Activated naive CD4-positive, alpha-beta T cell (primary cell): Measurements from ENCODE around the gene EDN2.

Experiments used
- DNase-seq, 4 experiments: peaks; one replicate each; lab custom pipeline; 2025; lab: John Stamatoyannopoulos, UW

The EDN2 gene

DNA sequence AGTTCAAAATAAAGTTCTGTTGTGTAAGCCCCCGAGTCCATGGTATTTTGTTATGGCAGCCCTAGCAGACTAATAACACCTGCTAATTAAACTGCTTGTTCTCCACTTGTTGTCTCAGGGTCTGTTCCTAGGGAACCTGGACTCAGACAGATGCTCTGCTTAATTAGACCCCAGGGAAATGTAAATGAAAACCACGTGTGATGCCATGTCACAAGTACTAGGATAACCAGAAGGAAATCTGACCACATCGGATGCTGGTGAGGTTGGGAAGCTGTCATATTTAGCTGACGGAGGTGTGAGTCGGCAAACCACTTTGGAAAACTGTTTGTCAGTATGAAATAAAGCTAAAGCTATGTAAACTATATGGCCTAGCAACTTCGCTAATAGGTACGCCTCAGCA lies 19.6 kb downstream of the EDN2 start:
- DNase-seq: no peak

DNA sequence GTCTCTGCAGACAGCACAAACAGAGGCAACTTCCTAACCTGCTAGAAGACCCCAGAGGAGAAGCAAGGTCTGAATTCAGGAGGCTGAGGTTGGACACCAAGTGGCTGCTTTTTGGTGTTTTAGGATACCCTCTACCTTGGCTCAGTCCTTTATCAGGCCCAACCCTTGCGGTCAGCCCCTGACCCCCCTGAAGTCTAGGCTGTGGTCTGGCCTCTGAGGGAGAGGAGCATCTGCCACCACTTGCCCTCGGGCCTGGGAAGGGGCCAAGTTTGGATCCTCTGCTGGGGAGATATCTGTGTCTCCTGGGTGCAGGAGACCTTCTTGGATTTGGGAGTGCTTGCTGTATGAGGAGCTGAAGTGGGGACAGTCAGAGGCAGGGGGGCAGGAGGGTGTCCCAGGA lies 21.0 kb downstream of the EDN2 start:
- no peak for DNase-seq

DNA sequence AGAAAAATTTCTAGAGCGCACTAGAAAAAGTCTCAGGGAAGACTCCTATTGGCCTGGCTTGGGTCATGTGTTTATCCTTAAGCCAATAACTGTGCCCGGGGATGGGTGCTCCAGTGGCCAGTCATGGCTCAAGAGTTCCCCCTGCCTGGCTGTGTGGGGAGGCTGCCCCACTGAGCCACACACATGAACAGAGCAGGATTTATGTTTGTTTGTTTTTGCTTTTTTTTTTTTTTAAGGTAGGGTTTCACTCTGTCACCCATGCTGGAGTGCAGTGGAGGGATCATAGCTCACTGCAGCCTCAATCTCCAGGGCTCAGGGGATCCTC lies 21.8 kb downstream of the EDN2 start:
- DNase-seq: no peak

DNA sequence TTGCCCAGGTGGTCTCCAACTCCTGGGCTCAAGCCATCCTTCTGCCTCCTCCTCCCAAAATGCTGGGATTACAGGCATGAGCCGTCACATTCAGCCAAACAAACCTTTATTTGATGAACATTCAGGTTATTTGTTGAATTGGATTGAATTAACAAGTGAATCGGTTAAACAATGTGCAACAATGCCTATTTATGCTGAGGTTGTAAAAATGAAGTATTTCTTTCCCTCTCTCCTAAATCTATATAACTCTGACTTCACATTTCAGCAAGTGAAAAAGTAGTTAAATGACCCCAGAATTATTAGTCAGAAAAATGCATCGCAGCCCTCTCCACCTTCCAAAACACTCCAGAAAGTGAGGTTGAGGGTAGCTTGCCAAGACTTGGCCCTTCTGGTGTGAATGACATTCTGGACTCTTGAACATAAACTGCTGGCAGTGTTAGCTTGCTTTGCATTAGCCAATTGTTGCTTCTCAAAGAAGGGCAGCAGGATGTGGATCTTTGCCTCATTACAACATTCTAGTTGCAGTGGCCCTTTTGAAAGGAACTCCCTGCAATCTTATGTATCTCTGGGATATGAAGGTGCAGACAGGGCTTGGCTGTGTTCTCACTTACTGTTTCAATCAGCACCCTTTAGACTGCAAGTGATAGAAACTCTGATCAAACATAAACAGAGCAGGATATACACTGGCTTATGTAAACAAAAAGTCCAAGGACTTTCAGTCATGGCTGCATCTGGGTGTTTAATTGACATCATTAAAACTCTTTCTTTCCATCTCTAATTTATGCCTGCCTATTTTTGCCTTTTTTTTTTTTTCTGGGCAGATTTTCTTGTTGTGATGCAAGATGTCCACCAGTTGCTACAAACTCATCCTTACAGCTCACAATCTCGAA lies 22.4 kb downstream of the EDN2 start:
- DNase-seq: no peak

DNA sequence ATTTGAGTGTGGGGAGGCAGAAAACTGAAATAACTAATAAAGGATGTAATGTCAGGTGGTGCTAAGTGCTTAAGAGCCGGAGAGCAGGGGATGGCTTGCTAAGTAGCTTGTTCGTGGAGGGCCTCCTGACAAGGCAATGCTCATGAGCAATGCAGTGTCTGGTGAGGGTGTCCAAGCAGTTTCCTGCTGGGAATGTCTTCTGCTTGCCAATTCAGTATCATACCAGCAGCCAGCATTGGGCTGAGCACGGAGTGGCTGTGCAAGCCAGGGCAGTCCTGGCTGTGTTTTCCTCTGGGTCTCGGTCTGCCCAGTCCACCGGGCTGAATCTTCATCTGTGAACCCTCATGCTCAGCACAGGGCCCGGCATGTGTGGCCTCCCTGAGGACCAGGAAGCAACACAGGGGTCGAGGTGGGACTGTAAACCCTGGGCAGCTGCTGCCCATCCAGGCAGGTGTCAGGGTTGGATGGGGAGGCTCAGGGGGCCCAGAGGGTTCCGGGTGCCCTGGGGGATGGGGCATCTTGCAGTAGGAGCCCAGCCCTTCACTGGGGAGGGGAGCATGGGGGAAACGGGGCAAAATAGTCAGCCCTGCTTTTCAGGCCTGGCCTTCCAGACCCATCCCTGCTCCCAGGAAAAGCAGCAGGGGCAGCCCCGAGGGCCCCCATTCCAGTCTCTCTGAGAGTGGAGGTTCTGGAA lies 27.5 kb downstream of the EDN2 start:
- no peak for DNase-seq

DNA sequence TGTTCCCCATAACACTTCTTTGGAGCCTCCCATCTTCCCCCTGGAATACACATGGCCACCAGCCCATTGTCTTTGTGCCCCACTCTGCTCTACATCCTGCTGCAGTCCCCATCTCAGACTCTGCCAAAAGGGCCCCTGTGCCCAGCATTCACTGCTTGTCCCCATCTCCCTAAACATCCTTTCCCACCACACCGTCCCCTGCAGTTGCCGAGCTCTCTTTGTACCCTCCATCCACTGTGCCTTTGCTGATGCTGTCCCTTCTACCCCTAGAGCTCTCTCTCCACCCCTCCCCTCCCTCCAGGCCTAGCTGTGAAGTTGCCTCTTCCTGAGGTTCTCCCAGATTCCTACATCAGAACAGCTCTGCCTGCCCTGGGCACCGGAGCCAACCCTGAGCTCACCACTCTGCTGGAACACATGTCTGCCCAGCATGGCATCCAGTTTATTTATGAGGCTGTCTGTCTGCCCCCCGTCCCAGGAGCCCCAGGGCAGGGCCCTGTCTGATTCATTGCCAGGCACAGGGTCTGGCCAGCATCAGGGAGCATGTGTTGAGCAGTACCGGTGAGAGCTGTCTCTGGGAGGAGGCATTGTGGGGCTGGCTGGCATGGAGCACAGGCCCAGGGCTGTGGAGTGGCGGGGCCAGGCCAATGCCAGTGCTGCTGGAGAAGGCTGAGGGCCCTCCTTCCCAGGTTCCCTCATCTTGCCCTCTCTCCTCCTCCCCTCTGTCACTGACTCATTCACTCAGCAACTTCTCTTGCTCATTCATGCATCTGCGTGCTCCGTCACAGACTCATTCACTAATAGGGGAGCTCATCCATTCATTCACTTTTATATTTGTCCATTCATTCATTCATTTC lies 28.8 kb downstream of the EDN2 start:
- no peak for DNase-seq

DNA sequence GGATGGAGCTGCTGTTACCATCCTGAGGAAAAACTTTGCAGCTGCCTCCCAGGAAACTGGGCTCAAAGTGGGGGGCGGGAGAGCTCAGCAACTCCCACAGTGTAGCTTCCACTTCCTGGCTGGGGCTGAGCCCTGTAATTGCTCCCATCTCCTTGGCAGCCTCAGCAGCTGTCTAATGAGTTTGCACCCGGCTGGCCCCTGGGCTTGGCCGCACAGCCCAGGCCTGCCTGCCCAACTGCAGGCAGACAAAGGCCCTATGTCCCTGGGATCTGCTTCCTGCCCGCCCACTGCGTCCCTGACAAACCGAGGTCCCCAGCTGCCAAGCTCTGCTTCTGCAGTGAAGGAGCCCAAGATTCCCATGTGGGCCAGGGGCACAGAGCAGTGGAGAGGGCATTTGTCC lies 30.1 kb downstream of the EDN2 start:
- no peak for DNase-seq

DNA sequence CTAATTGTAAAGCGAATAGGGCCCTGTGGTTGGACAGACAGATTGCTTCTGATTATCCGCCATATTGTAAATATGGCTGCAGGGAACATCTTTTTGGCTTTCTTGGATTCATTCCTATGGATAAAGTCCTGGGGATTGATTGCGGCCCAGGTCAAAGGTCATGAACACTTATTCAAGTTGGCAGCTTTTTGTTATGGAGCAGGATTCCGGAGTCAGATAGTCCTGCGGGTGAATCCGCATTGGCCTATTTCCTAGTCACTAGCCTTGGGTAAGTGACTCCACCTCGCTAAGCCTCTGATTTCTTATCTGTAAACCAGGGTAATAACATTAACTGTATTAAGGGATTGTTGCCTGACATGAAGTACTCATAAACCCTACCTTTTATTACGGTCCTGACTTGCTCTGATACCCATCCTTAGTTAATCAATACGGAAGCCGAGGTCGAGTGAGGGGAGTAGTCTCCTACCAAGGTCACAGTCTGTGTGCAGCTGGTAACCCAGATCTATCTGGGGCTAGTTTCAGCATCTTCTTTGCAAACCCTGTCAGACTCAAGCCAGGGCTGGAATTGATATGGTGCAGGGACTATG lies 31.7 kb downstream of the EDN2 start:
- DNase-seq: no peak

DNA sequence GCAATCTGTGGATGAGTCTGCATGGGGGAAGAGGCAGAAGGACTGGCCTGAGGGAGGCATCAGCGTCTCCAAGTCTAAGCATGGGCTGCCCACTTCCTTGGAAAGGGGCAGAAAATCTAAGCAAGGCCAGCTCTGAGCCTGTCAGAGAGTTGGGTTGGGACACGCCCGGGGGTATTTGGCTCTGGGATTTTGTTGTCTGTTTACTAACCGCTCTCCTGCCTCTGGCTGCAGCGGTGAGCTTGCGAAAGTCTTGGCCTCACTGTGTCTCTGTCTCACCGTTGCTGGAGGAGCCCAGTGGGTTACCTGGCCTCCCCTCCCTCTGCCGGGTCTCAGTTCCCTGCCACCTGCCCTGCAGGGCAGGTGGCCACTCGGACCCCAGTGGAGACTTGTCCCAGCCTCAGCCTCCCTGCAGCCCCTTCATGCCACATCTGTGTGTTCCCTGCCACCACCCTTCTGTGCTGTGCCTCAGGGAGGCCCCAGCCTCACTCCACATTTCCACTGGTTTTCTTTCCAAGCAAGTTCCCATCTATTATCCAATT lies 33.7 kb downstream of the EDN2 start:
- DNase-seq: no peak

DNA sequence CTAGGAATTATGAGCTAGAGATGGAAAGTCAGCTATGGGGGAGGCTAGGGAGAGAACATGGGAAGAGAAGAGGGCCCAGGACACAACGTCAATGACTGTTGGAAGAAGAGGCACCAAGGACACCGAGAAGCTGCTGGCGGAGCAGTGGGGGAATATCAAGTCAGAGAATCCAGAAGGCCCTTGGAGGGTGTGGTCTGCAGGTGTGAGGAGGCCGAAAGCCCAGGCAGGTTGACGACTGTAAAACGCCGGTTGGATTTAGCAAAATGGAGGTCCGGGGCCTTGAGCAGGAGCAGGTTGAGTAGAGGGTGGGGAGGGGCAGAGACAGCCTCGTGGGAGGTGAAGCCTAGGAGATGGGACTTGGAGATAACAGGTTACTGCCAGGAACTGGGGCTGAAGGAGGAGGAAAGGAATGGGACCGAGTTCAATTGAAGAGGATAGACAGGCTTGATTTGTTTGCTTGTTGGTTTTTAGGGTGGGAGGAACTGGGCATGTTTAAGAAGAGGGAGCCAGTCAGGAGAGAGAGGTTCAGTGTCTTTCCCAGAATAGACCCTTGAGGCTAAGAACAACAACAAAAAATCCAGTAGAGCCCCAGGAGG lies 35.1 kb downstream of the EDN2 start:
- no peak for DNase-seq

DNA sequence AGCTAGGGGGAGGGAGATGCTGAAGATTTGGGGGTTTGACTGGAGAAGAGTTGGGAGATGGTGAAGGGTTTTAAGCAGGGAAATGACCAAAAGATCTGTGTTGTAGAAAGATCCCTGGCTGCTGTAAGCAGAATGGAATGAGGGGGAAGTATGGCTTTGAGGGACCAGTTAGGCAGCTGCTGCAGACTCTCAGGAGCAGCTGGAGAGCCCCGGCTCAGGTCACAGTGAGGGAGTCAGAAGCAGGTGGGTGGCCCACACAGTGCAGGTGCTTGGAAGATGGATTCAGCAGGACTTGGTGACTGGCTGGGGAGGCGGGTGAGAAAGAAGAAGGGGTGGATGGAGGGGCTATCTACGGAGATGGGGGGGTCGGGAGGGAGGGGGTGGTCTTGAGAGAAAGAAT lies 35.7 kb downstream of the EDN2 start:
- no peak for DNase-seq

DNA sequence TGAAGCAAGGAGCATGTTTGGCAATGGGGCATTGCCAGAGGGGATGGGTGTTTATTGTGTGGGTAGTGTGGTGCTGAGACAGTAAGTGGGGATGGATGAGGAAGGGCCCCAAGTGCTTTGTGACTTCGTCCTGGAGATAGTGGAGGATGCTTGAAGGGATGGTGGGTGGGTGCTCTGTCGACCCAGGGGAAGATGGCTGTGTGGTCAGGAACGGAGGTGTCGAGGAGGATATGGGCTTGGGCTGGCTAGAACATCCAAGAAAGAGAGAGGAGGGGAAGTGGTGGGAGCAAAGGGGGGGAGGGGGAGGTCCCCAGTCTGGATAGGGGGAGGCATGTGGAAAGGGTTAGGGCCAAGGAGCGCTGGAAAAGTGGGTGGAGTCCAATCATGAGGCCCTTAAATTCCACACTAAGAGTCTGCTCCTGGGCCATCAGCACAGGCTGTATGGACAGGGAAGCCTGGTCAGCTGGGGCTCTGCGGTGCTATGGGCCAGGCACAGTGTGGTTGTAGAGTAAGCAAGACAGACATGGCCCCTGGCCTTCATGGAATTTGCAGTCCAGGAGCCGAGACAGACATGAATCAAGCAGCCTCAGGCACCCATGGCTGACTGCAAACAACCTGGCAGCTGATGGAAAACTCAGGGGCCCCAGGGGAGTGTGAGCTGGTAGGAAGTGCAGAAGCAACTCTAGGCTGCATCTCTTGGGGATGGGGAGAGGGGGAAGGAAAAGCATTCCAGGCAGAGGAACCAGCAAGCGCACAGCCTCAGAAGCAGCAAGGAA lies 36.3 kb downstream of the EDN2 start:
- no peak for DNase-seq

DNA sequence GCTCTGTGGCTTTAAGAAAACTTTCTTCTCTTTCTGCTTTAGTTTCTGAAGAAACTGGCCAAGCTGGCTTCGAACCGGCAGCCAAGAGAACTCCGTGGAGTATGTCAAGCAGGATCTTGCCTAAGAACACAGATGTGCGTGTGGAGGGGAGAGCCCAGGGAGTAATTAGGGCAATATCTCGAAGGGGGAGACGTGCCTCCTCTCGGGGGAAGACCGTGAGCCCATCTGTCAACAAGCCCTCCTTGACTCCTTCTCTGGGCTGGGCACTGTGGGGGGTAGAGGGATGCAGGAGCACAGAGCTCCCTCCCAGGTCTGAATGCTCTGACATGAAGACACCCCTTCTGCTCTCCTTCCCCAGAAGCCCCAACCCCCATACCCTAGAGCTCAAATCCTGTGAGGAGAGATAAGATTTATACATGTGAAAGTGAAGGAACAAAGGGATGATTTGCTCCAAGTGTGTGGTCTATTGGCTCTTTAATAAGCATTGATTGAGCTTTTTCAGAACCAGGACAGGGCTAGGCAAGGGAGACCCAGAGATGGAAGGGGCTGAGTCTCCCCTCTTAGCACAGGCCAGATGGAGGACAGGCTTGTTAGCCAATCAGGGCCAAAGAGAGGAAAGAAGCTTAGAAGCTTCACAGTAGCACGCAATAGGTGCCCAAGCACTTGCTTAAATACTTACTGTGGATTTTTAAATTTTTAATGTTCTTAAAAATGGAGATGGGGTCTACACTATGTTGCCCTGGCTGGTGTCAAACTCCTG lies 37.5 kb downstream of the EDN2 start:
- no peak for DNase-seq

DNA sequence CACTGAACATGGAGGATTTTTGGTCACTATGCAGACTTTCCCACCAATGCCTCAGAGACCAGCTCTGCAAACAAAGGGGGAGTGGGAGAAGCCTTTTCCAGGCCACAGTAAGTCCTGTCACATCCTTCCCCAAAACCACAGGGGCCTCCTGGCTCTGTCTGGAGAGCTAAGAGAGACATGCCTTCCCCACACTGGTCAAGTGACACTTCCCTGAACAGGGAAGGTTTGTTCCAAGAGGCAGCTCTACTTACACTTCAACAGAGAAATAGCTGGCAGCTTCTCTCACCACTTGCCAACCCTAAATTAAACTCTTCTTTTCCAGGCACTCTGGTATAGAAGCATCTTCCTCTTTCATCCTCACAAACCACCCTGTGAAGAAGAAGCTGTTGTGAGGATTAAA lies 39.7 kb downstream of the EDN2 start:
- DNase-seq: no peak

DNA sequence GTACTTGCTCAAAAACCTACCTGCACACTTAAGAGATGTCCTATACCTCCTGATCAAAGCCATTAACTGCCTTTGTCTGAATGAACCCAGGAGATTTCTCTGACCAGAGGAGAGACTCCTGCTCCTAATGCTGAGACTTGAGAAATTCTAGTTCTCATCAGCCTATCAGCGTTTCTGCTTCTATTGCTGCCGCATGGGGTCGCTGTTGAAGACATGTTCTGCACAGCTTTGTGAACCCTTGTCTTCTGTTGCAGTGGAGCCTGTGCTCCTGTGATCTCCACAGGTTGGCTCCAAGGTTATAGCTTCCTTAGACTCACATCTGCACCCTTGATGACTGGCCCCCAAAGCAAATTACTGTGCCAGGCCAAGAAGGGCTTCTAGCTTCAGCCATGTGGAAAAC lies 40.2 kb downstream of the EDN2 start:
- DNase-seq: no peak

DNA sequence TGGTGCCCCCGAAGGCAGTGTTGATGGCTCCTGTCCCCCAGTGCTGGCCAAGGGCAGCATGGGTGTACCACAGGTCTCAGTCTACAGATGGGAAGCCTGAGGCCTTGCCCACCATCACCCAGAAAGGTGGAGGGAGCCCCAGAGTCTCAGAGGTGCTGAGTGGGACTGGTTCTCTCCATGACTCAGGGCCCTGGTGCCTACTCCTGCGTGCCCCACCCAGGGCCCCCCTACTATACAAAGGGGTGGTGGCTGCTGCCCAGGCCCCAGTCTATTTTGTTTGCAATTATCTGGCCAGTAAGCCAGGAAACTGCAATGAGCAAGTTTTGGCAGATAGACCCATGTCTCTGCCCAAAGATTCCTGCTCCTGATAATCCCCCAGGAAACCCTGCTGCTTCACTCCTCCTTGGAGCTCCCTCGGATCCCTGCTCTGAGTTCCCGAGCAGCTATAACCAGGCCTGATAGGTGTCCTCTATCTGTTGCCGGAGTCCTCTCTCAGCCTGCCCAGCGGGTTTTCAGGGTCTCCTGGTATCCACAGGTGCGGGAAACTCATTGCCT lies 41.7 kb downstream of the EDN2 start:
- DNase-seq: no peak

DNA sequence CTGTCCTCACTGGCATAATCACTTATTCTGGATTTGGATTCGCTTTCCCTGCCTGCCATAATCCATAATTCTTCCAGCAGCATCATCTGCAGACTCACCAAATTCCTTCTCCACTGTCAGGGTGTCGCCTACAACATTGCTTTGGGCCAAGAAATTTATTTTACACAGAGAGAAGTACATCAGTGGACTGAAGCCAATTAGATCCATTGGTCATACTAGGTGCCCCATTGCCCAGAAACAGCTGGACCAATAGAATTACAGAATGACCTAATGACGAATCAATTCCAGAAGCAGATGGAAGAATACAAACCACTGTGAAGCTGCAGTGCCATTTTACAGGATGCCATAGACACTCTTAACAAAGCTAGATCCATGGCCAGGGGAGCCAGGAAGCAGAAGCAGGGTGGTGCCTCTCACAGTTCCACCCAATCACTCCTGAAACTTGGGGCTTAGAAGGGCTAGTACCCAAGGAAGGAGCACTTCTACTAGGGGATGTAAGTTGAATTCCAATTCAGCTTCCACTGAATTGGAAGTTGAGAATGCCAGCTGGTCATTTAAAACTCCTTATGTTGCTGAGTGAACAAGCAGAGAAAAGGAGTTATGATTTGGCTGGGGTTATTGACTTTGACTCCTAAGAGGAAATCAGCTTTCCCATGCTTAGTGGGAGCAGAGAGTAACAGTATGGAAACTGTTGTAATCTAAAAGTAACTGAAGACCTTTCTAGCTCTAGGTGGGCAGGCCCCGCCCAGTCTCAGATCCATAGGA lies 44.0 kb downstream of the EDN2 start:
- no peak for DNase-seq

DNA sequence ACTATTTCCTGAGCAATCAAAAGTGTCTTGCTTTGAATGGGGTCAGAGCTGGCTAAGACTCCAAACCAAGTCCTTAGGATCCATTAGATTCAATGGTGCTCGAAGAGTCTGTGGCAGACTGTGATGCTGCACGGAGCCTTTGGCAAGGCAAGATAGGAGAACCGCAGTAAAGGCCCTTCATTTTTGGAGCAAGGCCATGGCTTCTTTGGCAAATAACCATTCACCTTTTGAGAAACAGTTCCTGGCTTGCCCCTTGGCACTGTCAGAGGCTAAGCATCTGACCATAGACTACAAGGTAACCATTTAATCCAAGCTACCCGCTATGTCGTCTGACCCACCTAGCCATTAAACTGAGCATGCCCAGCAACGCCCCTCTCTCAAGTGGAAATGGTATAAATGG lies 45.2 kb downstream of the EDN2 start:
- no peak for DNase-seq

DNA sequence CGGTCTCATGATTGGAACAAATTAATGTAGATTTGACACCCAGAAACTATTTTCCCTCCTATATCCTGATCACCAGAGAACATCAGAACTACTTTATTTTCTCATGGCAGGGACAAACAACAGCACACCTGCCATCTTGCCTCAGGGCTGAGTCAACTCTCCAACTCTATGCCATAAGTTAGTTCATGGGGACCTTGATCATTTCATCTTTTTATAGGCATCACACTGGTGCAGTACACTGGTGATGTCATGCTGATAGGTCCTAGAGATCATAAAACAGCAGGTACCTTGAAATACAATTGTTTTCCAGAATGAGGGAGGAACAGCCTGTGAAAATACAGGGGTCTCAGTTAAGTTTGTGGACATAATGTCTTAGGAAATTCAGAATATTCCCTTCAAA lies 45.8 kb downstream of the EDN2 start:
- DNase-seq: no peak
